ENCODE measurements around the gene FBXW4.
"Not testable (repeated sequence)": the region's sequence is repeated elsewhere in the genome, so short reads cannot be mapped to it uniquely, and the experiment has no call there.

GRCh38 chr10:101593331-101593730, 101.6 kb downstream of the FBXW4 start:
- TF ChIP-seq CTCF, POLR2A (IDR thresholded peaks at IDR 0.05): not testable (repeated sequence)
